ENCODE data around the gene BPI.

- TF ChIP-seq CTCF (IDR thresholded peaks at IDR 0.05) (no peak), POLR2A (IDR thresholded peaks at IDR 0.05) (no peak)
Measured at GRCh38 chr20:38344107-38344701, 40.2 kb downstream of the BPI start.

Measured in esophagus squamous epithelium (tissue), 4 donors.